GM18526 (cell line): ENCODE measurements around the gene TAX1BP3.

Experiments
- POLR2A ChIP-seq: IDR thresholded peaks from 3 replicates; pipeline ENCODE4 v1.6.1; 2011; ENCODE audit not compliant: insufficient read length; ENCODE audit errors: extremely low read depth

Gene TAX1BP3

GRCh38 chr17:3622977-3623594 is 45.3 kb downstream of the TAX1BP3 start:
- no peak for TF ChIP-seq POLR2A

DNA sequence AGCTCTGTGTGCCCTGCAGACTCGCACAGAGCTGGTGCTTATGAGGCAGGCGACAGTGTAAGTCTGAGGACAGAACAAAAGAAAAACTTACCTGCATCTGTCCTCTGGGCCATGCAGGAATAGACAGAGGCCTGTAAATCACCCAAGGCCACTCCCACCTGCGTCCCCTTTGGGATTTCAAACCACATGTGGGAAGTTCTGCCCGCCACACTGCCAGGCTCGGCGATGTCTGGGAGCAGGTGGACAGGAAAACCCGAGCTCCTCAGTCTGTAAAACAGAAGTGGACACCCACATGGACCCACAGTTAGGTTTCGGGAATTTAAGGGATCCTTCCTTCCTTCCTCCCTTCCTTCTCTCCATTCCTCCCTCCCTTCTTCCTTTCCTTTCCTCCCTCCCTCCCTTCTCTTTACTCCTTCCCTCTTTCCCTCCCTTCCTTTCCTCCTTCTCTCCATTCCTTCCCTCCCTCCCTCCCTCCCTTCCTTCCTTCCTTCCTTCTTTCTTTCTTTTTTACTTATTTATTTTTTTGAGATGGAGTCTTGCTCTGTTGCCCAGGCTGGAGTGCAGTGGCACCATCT is 47.1 kb downstream of the TAX1BP3 start:
- TF ChIP-seq POLR2A: no peak

GRCh38 chr17:3615160-3615870 is 53.1 kb downstream of the TAX1BP3 start:
- TF ChIP-seq POLR2A: no peak

GRCh38 chr17:3613124-3613523 is 55.3 kb downstream of the TAX1BP3 start:
- no peak for TF ChIP-seq POLR2A
